ENCODE results near the gene KLHL6. TPM values are rescaled to one million over a fixed set of nuclear protein-coding genes. Genes with fewer than 3 reads are reported as not detected.

KLHL6 gene
- total RNA-seq, 4 donors from 2014 or later: 2.1 to 4.5 (median 3.0) TPM

DNA sequence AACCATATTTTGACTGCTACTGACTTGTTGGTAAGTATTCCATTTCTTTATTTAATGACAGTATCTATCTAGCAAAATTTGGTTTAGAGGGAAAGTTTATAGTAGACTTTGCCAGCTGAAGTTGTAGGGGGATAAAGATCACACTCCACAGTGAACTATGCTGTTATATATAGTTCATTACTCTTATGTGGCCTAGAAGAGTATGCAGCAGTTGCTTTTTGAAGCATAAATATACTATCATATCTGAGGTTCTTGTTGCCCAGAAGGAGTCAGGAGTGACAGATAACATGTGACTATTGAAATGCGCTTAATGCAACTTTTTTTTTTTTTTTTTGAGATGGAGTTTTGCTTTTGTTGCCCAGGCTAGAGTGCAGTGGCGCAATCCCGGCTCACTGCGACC lies 101.4 kb downstream of the KLHL6 start:
- no peaks in the 10 kb centered on the region for H3K27me3 ChIP-seq
- H3K36me3 ChIP-seq: peaks cover 0 to 13% (median 0%) of the 10 kb centered on the region in 3 donors
- WGBS, 2 donors: 88 to 93% methylated on average over 4 of the region's 4 CpGs
- peaks cover 0 to 35% (median 0%) of the 10 kb centered on the region in 4 donors for H3K4me1 ChIP-seq
- no peak for TF ChIP-seq EP300 (IDR thresholded peaks at IDR 0.05)
- TF ChIP-seq POLR2A (IDR thresholded peaks at IDR 0.05): no peak
- TF ChIP-seq, protein P1, sequence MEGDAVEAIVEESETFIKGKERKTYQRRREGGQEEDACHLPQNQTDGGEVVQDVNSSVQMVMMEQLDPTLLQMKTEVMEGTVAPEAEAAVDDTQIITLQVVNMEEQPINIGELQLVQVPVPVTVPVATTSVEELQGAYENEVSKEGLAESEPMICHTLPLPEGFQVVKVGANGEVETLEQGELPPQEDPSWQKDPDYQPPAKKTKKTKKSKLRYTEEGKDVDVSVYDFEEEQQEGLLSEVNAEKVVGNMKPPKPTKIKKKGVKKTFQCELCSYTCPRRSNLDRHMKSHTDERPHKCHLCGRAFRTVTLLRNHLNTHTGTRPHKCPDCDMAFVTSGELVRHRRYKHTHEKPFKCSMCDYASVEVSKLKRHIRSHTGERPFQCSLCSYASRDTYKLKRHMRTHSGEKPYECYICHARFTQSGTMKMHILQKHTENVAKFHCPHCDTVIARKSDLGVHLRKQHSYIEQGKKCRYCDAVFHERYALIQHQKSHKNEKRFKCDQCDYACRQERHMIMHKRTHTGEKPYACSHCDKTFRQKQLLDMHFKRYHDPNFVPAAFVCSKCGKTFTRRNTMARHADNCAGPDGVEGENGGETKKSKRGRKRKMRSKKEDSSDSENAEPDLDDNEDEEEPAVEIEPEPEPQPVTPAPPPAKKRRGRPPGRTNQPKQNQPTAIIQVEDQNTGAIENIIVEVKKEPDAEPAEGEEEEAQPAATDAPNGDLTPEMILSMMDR (IDR thresholded peaks at IDR 0.05): no peak
- no peak overlapping the region for H3K4me3 ChIP-seq
- DNase-seq (ENCODE audit: low spot score in 2 of 2): no peak
- H3K9me3 ChIP-seq: no peaks in the 10 kb centered on the region
- peak overlapping the region in 2 of 4 donors; percentile 57 to 77 for H3K27ac ChIP-seq

DNA sequence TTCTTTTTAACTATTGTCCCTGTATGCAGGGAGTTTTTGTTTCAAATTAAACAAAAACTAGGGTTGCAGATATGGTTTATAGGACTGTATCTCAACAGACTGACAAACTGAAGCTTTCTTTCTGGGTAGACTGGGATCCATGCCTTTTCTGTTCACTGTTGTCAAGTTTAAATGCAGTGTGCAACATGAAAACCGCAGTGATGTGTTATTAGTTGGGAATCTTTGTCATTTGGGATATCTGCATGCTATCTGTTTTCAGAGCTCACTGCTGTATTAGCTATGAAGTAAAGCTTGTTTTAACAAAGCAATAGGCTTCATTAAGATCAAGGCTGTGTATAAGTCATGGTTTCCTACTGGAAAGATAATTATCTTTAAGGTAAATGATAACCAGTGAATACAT lies 105.7 kb downstream of the KLHL6 start:
- Histone ChIP-seq H3K27ac (peak overlapping the region in 2 of 4 donors; percentile 88 to 90), H3K27me3 (no peaks in the 10 kb centered on the region), H3K4me3 (no peak overlapping the region), H3K4me1 (peaks cover 0 to 32% (median 4%) of the 10 kb centered on the region in 4 donors), H3K9me3 (no peaks in the 10 kb centered on the region), H3K36me3 (peaks cover 0 to 13% (median 0%) of the 10 kb centered on the region in 3 donors)
- DNase-seq (ENCODE audit: low spot score in 2 of 2): no peak
- WGBS, 2 donors: 50% methylated on average over 1 of the region's 1 CpG
- TF ChIP-seq EP300 (IDR thresholded peaks at IDR 0.05): no peak
- TF ChIP-seq, protein P1 (IDR thresholded peaks at IDR 0.05): no peak
- no peak for TF ChIP-seq POLR2A (IDR thresholded peaks at IDR 0.05)

DNA sequence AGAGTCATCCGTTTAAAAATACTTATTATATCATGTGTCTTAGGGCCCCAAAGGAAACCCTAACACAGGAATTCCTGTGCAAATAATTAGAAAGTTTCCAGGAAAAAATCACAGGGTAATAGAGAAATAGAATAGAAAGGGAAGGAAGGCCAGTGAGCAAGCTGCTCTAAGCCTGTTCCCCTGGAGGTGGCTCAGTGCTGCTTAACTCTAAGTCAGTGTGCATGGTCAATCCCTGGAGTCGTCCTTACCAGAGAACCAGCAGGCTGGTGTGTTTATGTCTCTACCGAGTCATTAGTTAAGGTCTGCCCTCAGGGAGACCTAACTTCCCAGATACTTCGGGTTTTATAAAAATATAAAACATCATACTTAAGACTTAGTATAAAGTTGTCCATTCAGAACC lies 106.1 kb downstream of the KLHL6 start:
- 15 to 26% methylated on average over 4 of the region's 4 CpGs for WGBS, 2 donors
- peaks cover 0 to 29% (median 4%) of the 10 kb centered on the region in 4 donors for H3K4me1 ChIP-seq
- H3K27me3 ChIP-seq: no peaks in the 10 kb centered on the region
- TF ChIP-seq, protein P1 (IDR thresholded peaks at IDR 0.05): peak in 1 of 5 experiments; percentile 7
- no peak for TF ChIP-seq EP300 (IDR thresholded peaks at IDR 0.05)
- DNase-seq (ENCODE audit: low spot score in 2 of 2): no peak
- H3K9me3 ChIP-seq: no peaks in the 10 kb centered on the region
- H3K4me3 ChIP-seq: no peak overlapping the region
- H3K27ac ChIP-seq: peak overlapping the region in 2 of 4 donors; percentile 88 to 90
- peaks cover 0 to 13% (median 0%) of the 10 kb centered on the region in 3 donors for H3K36me3 ChIP-seq

DNA sequence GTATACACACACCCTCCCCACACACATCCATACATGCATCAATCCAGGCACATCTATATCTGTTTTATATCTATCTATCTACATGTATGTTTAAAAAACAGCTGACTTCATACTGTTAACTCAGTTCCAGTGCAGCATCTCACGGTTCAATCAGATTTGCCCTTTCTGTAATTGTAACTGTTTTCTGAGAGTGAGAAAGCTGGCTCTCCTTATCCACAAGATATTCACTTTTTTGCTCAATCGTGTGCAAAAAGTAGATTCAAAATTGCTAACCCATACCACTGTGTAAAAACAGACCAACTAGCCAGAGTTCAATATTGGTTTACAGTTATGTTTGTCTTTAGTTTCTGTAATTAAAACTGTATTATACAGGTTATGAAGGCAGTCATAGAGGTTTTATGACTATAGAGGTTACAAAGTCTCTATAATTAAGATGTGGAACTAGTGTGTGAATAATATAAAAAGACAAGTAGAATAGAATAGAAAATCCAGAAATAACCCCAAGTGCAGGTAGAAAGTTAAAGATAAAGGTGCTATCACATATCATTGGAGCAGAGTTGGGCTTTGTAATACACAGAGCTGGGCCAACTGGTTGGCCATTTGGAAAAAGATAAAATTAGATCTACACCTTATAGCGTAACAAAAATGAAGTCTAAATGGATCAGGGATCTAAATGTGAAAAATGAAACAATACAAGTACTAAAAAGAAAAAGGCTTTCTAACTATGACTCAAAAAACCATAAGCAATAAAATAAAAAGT lies 107.0 kb downstream of the KLHL6 start:
- TF ChIP-seq EP300 (IDR thresholded peaks at IDR 0.05): no peak
- TF ChIP-seq, protein P1 (IDR thresholded peaks at IDR 0.05): no peak
- no peak for TF ChIP-seq POLR2A (IDR thresholded peaks at IDR 0.05)
- Histone ChIP-seq H3K9me3 (peaks cover 0 to 6% (median 0%) of the 10 kb centered on the region in 4 donors), H3K4me1 (peaks cover 0 to 28% (median 4%) of the 10 kb centered on the region in 4 donors), H3K4me3 (peak overlapping the region; percentile 52 to 80 (median 72)), H3K27ac (peak overlapping the region; percentile 53 to 90 (median 84)), H3K27me3 (no peaks in the 10 kb centered on the region), H3K36me3 (peaks cover 0 to 13% (median 0%) of the 10 kb centered on the region in 3 donors)
- 42 to 43% methylated on average over 3 of the region's 3 CpGs for WGBS, 2 donors
- no peak for DNase-seq (ENCODE audit: low spot score in 2 of 2)

Data from tibial nerve (tissue), 4 donors.